HepG2 (cell line): ENCODE results near the gene CDC27. TPM values are rescaled to one million over a fixed set of nuclear protein-coding genes. Genes with fewer than 3 reads are reported as not detected.

Experiments
- ARHGAP35 ChIP-seq: sonication (generic); formaldehyde crosslinking; IDR thresholded peaks from 2 replicates; pipeline ENCODE4 v1.9.0; 2022; ENCODE audit warnings: mild to moderate bottlenecking, inconsistent platforms, moderate library complexity, missing genetic modification reagents, borderline replicate concordance
- BRCA1 ChIP-seq: sonication (generic); formaldehyde crosslinking; IDR thresholded peaks from 2 replicates; pipeline ENCODE4 v1.4.0; 2020; ENCODE audit warnings: missing genetic modification reagents
- ELF1 ChIP-seq: sonication (generic); formaldehyde crosslinking; IDR thresholded peaks from 2 replicates; pipeline ENCODE4 v1.4.0; 2020; ENCODE audit warnings: missing genetic modification reagents
- MAF1 ChIP-seq: sonication (generic); formaldehyde crosslinking; IDR thresholded peaks from 2 replicates; pipeline ENCODE4 v1.5.0; 2020; ENCODE audit warnings: missing genetic modification reagents, borderline replicate concordance
- MEF2D ChIP-seq: sonication (generic); formaldehyde crosslinking; IDR thresholded peaks from 2 replicates; pipeline ENCODE4 v1.5.1; 2020; ENCODE audit warnings: mild to moderate bottlenecking, missing genetic modification reagents
- PHF5A ChIP-seq: IDR thresholded peaks from one replicate; pipeline ENCODE4 v1.6.1; 2018; ENCODE audit warnings: low read depth, missing genetic modification reagents; ENCODE audit not compliant: unreplicated experiment
- SOX5 ChIP-seq: IDR thresholded peaks from 2 replicates; pipeline ENCODE4 v1.6.1; 2016; ENCODE audit warnings: borderline replicate concordance
- TMF1 ChIP-seq: sonication (generic); formaldehyde crosslinking; IDR thresholded peaks from 2 replicates; pipeline ENCODE4 v1.8.1; 2022; ENCODE audit warnings: low read depth, missing genetic modification reagents
- ZFP62 ChIP-seq: sonication (generic); formaldehyde crosslinking; IDR thresholded peaks from 2 replicates; pipeline ENCODE4 v1.4.0; 2020; ENCODE audit warnings: missing genetic modification reagents
- ZNF24 ChIP-seq: fragments of 450-650 bp; IDR thresholded peaks from 2 replicates; pipeline ENCODE4 v1.6.1; 2017; ENCODE audit warnings: antibody characterized with exemption, mild to moderate bottlenecking
- ZNF281 ChIP-seq: sonication (generic); formaldehyde crosslinking; IDR thresholded peaks from 2 replicates; pipeline ENCODE4 v1.4.0; 2020; ENCODE audit warnings: missing genetic modification reagents, borderline replicate concordance
- ZNF800 ChIP-seq: sonication (generic); formaldehyde crosslinking; IDR thresholded peaks from 2 replicates; pipeline ENCODE4 v1.4.0; 2020; ENCODE audit warnings: missing genetic modification reagents
- ZNF850 ChIP-seq: sonication (generic); formaldehyde crosslinking; conservative IDR thresholded peaks from 2 replicates; pipeline ENCODE4 v1.9.0; 2021; ENCODE audit warnings: mild to moderate bottlenecking, missing genetic modification reagents
- polyA plus RNA-seq, 8 experiments: library from polyadenylated mRNA; depleted of rRNA in 3 of 8; stranded (reverse) in 7 of 8; unstranded in 1 of 8; fragments of >200 nt; fragmentation: Illumina TruSeq in 4 of 8; extraction: Trizol in 4 of 8; gene quantifications; 2 replicates each; pipeline versions ENCODE4 v1.2.1 to v1.2.3, GENCODE V29; 2011 to 2016; ENCODE audit warnings: low read depth in 4 of 8, missing spikeins in 1 of 8, mixed read lengths in 1 of 8; ENCODE audit not compliant: insufficient read depth in 1 of 8
- total RNA-seq, 5 experiments: library from RNA; depleted of rRNA; stranded (reverse); fragments of >200 nt; fragmentation: Illumina TruSeq; extraction: Trizol; gene quantifications; 2 replicates each; pipeline ENCODE4 v1.2.3, GENCODE V29; 2016; ENCODE audit warnings: low read depth in 1 of 5
- TF ChIP-seq, protein P1 (sequence below): sonication (generic); formaldehyde crosslinking; IDR thresholded peaks from 2 replicates; pipeline ENCODE4 v1.4.0; 2020; ENCODE audit warnings: missing genetic modification reagents
- TF ChIP-seq, protein P2 (sequence below): sonication (generic); formaldehyde crosslinking; IDR thresholded peaks from 2 replicates; pipeline ENCODE4 v1.5.1; 2020; ENCODE audit warnings: mild to moderate bottlenecking, moderate library complexity, missing genetic modification reagents
- TF ChIP-seq, protein P3 (sequence below): sonication (generic); formaldehyde crosslinking; IDR thresholded peaks from 2 replicates; pipeline ENCODE4 v1.9.0; 2021; ENCODE audit warnings: missing genetic modification reagents, borderline replicate concordance

The CDC27 gene
- total and polyA plus RNA-seq, 2 of the 13 experiments (the other 11 are each of a cell fraction or from before 2014, with no cell fraction given), result 80.7 to 102 TPM

DNA sequence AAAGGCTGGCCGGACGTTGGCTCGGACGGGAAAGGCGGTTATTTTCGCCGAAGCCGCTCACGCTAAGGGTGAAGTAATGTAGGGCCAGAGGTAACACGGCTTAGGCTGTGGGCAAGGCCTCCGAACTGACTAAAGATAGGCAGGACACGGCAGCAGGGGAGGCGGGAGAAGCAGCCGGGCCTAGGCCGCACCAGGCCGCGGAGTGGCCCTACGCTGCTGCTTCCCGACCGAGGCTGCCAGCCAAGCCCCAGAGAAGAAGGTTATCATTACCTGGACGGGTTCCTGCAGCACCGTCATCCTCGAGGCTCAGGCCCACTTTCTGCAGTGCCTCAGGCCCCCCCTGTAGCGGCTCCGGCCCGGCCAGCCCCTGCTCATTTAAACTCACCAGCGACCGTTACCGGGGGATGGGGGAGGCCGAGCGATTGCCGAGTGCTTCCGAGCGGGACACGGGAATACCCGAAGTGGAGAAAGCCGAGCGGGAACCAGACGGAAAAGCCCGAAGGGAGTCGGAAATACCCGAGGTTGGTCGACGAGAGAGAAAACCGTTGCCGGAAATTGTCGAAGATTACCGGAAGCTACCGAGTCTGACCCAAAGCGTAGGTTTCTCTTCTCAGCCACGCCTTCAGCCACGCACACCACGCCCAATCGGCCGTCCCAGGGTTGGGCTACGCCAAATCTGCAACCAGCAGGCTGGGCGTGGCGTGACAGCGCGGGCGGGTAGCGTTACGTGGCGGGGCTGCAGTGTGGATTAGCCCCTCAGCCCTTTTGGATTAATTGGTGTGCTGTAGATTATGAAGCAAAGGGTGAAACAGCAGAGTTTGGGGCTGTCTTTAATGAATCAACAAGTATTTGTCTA, at the start of gene CDC27 (continued):
- TF ChIP-seq ZNF800 (CRISPR knock-in tag) (peak; percentile 73; the same call in 1 of the 2 replicates), MEF2D (peak; percentile 91), ELF1 (peak; percentile 87), SOX5 (CRISPR knock-in tag) (0 out of 2 replicates have a peak, but pooled peaks have one; percentile 10), ZNF281 (CRISPR knock-in tag) (peak; percentile 67; the same call in 1 of the 2 replicates), ZFP62 (CRISPR knock-in tag) (0 out of 2 replicates have a peak, but pooled peaks have one; percentile 45), ARHGAP35 (CRISPR knock-in tag) (peak; percentile 82), TMF1 (peak; percentile 59; the same call in 1 of the 2 replicates), BRCA1 (CRISPR knock-in tag) (peak; percentile 88), ZNF850 (no peak), PHF5A (CRISPR knock-in tag) (peak; percentile 40), MAF1 (CRISPR knock-in tag) (peak; percentile 85), ZNF24 (peak; percentile 39; the same call in 1 of the 2 replicates)
- TF ChIP-seq, protein P1, sequence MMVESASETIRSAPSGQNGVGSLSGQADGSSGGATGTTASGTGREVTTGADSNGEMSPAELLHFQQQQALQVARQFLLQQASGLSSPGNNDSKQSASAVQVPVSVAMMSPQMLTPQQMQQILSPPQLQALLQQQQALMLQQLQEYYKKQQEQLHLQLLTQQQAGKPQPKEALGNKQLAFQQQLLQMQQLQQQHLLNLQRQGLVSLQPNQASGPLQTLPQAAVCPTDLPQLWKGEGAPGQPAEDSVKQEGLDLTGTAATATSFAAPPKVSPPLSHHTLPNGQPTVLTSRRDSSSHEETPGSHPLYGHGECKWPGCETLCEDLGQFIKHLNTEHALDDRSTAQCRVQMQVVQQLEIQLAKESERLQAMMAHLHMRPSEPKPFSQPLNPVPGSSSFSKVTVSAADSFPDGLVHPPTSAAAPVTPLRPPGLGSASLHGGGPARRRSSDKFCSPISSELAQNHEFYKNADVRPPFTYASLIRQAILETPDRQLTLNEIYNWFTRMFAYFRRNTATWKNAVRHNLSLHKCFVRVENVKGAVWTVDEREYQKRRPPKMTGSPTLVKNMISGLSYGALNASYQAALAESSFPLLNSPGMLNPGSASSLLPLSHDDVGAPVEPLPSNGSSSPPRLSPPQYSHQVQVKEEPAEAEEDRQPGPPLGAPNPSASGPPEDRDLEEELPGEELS, result peak; percentile 61; the same call in 1 of the 2 replicates
- TF ChIP-seq, protein P2, sequence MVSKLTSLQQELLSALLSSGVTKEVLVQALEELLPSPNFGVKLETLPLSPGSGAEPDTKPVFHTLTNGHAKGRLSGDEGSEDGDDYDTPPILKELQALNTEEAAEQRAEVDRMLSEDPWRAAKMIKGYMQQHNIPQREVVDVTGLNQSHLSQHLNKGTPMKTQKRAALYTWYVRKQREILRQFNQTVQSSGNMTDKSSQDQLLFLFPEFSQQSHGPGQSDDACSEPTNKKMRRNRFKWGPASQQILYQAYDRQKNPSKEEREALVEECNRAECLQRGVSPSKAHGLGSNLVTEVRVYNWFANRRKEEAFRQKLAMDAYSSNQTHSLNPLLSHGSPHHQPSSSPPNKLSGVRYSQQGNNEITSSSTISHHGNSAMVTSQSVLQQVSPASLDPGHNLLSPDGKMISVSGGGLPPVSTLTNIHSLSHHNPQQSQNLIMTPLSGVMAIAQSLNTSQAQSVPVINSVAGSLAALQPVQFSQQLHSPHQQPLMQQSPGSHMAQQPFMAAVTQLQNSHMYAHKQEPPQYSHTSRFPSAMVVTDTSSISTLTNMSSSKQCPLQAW (CRISPR knock-in tag), result no peak; the same call in 1 of the 2 replicates
- TF ChIP-seq, protein P3, sequence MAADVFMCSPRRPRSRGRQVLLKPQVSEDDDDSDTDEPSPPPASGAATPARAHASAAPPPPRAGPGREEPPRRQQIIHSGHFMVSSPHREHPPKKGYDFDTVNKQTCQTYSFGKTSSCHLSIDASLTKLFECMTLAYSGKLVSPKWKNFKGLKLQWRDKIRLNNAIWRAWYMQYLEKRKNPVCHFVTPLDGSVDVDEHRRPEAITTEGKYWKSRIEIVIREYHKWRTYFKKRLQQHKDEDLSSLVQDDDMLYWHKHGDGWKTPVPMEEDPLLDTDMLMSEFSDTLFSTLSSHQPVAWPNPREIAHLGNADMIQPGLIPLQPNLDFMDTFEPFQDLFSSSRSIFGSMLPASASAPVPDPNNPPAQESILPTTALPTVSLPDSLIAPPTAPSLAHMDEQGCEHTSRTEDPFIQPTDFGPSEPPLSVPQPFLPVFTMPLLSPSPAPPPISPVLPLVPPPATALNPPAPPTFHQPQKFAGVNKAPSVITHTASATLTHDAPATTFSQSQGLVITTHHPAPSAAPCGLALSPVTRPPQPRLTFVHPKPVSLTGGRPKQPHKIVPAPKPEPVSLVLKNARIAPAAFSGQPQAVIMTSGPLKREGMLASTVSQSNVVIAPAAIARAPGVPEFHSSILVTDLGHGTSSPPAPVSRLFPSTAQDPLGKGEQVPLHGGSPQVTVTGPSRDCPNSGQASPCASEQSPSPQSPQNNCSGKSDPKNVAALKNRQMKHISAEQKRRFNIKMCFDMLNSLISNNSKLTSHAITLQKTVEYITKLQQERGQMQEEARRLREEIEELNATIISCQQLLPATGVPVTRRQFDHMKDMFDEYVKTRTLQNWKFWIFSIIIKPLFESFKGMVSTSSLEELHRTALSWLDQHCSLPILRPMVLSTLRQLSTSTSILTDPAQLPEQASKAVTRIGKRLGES, result peak; percentile 62; the same call in 1 of the 2 replicates
